Measurements from ENCODE around the gene FFAR1. TPM values are rescaled to one million over a fixed set of nuclear protein-coding genes. Genes with fewer than 3 reads are reported as not detected.
"Not testable (repeated sequence)": the region's sequence is repeated elsewhere in the genome, so short reads cannot be mapped to it uniquely, and the experiment has no call there.

Gene FFAR1
- total RNA-seq, 3 donors from 2014 or later: not detected

DNA sequence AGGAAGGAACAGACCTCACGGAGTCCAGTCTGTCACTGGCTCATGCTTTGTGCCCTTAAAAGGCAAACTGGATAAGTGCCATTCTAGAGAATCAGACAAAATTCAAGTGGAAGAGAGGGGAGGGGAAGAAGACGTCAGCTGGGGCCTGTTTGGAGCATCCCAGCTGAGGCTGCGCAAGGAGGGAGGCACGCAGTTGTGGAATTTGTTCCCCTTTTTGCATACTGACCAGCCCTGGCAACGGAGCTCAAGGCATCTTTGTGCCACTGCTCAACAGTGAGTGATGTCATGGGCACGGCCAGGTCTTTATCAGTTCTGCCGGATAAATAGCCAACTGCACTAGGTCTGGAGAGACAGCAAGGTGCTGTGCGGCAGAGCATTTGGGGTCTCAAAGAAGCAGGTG, 23.0 kb downstream of the FFAR1 start, which contains the start of gene GPR42:
Gene GPR42, plus strand, starts transcription at position 347 of the 400 bp plus-strand sequence. CDS start 292 bp downstream, outside the sequence.
- peaks cover 5% of the 10 kb centered on the region for H3K4me1 Mint-ChIP-seq (ENCODE audit: low read depth)
- H3K9me3 Mint-ChIP-seq: no peaks in the 10 kb centered on the region
- no peak within 1 kb of the TSS for H3K4me3 Mint-ChIP-seq
- no peaks in the 10 kb centered on the region for H3K36me3 Mint-ChIP-seq (ENCODE audit: insufficient read depth)
- no peak for DNase-seq
- peaks cover 7% of the 10 kb centered on the region for H3K27me3 Mint-ChIP-seq (ENCODE audit: low read depth)
- ATAC-seq: no peak

DNA sequence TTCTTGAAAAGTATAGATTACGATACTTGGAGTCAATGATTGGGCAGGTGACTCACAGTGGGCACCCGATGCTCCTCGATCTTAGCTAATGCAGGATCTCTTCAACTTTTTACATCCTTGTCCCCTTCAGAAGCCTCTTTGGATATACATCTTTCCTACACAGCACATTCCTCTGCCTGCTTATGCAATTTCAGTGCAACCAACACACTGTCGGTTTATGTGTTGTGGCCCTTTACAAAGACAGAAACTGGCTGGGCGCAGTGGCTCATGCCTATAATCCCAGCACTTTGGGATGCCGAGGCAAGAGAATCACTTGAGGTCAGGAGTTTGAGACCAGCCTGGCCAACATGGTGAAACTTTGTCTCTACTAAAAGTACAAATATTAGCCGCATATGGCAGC, 25.8 kb downstream of the FFAR1 start:
- Mint-ChIP-seq H3K4me1 (ENCODE audit: low read depth) (peaks cover 8% of the 10 kb centered on the region), H3K4me3 (no peak overlapping the region), H3K9me3 (peaks cover 3% of the 10 kb centered on the region), H3K27me3 (ENCODE audit: low read depth) (peaks cover 9% of the 10 kb centered on the region), H3K36me3 (ENCODE audit: insufficient read depth) (no peaks in the 10 kb centered on the region)
- DNase-seq (no peak), ATAC-seq (no peak)

DNA sequence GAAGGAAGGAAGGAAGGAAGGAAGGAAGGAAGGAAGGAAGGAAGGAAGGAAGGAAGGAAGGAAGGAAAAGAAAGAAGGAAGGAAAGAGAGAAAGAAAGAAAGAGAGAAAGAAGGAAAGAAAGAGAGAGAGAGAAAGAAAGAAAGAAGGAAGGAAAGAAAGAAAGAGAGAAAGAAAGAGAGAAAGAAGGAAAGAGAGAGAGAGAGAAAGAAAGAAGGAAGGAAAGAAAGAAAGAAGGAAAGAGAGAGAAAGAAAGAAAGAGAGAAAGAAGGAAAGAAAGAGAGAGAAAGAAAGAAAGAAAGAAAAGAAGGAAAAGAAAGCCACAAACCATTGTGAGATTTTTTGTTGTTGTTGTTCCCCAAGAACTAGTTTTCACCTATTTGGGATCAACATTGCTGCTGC, 26.3 kb downstream of the FFAR1 start:
- not testable (repeated sequence) for DNase-seq; H3K27me3 Mint-ChIP-seq (ENCODE audit: low read depth); H3K4me3 Mint-ChIP-seq

DNA sequence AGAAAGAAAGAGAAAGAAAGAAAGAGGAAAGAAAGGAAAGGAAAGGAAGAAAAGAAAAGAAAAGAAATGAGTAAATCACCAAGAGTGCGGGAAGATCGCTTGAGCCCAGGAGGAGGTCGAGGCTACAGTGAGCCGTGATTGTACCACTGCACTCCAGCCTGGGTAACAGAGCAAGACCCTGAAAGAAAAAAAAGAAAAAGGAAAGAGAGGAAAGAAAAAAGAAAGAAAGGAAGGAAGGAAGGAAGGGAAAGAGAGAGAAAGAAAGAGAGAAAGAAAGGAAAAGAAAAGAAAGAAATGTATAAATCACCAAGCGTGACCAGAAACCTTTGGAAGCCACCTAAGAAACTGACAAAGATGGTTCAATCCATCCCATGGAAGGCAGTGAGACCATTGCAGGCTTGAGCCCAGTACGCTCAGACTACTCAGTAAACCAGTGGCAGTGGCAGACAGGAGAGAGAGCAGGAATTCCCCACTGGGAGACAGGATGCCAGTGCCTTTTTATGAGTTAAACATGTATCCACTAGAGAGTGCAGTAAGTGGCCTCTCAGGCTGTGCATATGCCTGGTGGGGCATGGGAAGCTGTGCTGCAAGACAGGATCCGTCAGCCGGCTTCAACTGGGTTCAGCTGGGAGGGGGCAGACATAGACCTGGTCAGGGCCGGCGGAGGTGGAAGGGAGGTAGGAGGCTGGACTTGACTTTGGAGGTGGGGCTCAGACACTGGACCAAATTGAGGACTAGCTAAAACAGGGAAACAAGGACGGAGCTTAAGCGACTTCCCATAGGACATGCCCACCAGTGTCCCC, 28.0 kb downstream of the FFAR1 start:
- Mint-ChIP-seq H3K36me3 (ENCODE audit: insufficient read depth) (no peaks in the 10 kb centered on the region), H3K9me3 (peaks cover 6% of the 10 kb centered on the region), H3K4me1 (ENCODE audit: low read depth) (peaks cover 8% of the 10 kb centered on the region), H3K4me3 (no peak overlapping the region), H3K27me3 (ENCODE audit: low read depth) (peaks cover 8% of the 10 kb centered on the region)
- no peak for DNase-seq
- no peak for ATAC-seq

More for the DNA sequence above, 26.3 kb downstream of the FFAR1 start:
- ATAC-seq; H3K4me1 Mint-ChIP-seq (ENCODE audit: low read depth); H3K36me3 Mint-ChIP-seq (ENCODE audit: insufficient read depth); H3K9me3 Mint-ChIP-seq: not testable (repeated sequence)

DNA sequence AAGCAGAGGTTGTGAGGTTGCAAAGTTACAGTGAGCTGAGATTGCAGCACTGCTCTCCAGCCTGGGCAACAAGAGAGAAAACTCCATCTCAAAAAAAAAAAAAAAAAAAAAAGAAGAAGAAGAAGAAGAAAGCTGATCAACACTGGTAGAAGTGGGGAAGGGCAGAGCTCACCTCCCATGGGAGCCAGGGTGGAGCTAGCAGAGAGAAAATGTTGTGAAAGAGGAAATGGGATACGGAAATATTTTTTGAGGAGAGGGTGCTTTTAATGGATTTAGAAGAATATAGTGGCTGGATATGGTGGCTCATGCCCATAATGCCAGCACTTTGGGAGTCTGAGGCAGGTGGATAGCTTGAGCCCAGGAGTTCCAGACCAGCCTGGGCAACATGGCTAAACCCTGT, 30.0 kb downstream of the FFAR1 start:
- Mint-ChIP-seq H3K4me1 (ENCODE audit: low read depth) (peaks cover 8% of the 10 kb centered on the region), H3K36me3 (ENCODE audit: insufficient read depth) (no peaks in the 10 kb centered on the region), H3K27me3 (ENCODE audit: low read depth) (peaks cover 11% of the 10 kb centered on the region), H3K9me3 (peaks cover 6% of the 10 kb centered on the region), H3K4me3 (no peak overlapping the region)
- no peak for DNase-seq
- ATAC-seq: no peak

DNA sequence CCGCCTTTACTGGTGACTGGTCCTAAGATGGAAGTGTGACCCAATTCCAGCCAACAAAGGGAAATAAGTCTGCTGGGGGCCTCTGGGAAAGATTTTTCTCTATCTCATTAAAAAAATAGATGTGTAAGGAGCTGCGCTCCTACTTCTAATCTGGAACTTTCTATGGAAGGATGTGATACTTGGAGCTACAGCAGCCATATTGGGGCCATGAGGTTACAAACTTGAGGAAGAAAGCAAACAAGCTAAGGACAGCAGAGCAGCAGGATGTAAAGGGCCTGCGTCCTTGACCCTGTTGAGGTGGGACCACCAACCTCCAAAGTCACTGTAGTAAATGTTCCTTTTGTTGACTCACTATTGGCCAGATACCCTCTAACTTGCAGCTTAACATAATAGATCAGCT, 30.7 kb downstream of the FFAR1 start:
- Mint-ChIP-seq H3K4me3 (no peak overlapping the region), H3K9me3 (peaks cover 6% of the 10 kb centered on the region), H3K27me3 (ENCODE audit: low read depth) (peaks cover 15% of the 10 kb centered on the region), H3K36me3 (ENCODE audit: insufficient read depth) (no peaks in the 10 kb centered on the region), H3K4me1 (ENCODE audit: low read depth) (peaks cover 8% of the 10 kb centered on the region)
- ATAC-seq: no peak
- DNase-seq: no peak

DNA sequence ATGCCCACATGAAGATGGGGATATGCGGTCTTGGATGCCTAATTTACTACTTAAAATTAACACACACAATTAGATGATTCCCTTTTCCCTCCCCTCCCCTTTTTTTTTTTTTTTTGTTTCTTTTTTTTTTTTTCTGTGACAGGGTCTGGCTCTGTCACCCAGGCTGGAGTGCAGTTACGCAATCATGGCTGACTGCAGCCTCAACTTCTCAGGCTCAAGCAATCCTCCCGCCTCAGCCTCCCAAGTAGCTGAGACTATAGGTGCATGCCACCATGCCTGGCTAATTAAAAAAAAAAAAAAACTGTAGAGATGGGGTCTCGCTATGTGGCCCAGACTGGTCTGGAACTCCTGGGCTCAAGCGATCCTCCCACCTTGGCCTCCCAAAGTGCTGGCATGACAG, 31.8 kb downstream of the FFAR1 start:
- H3K36me3 Mint-ChIP-seq (ENCODE audit: insufficient read depth); H3K9me3 Mint-ChIP-seq; ATAC-seq; H3K4me1 Mint-ChIP-seq (ENCODE audit: low read depth); DNase-seq; H3K4me3 Mint-ChIP-seq: not testable (repeated sequence)
- H3K27me3 Mint-ChIP-seq (ENCODE audit: low read depth): peaks cover 17% of the 10 kb centered on the region

DNA sequence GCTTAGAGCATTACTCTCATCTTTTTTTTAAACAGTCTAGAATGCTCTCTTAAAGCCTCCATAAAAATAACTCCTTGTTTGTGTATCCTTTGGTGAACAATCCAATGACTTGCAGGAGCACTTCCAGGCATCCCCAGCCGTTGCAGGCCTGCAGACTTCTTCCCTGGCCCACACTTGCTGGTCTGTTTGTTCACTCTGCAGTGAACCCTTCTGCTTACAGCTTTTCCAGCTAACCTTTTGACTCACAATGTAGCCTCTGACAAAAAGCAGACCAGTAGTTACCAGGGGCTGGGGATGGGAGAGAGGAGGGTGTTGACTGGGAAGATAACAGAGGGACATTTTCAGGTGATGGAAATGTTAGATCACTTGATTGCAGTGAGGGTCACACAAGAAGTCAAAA, 32.3 kb downstream of the FFAR1 start:
- H3K27me3 Mint-ChIP-seq (ENCODE audit: low read depth): peaks cover 17% of the 10 kb centered on the region
- no peak overlapping the region for H3K4me3 Mint-ChIP-seq
- ATAC-seq (no peak), DNase-seq (no peak)
- peaks cover 6% of the 10 kb centered on the region for H3K4me1 Mint-ChIP-seq (ENCODE audit: low read depth)
- peaks cover 6% of the 10 kb centered on the region for H3K9me3 Mint-ChIP-seq
- no peaks in the 10 kb centered on the region for H3K36me3 Mint-ChIP-seq (ENCODE audit: insufficient read depth)

DNA sequence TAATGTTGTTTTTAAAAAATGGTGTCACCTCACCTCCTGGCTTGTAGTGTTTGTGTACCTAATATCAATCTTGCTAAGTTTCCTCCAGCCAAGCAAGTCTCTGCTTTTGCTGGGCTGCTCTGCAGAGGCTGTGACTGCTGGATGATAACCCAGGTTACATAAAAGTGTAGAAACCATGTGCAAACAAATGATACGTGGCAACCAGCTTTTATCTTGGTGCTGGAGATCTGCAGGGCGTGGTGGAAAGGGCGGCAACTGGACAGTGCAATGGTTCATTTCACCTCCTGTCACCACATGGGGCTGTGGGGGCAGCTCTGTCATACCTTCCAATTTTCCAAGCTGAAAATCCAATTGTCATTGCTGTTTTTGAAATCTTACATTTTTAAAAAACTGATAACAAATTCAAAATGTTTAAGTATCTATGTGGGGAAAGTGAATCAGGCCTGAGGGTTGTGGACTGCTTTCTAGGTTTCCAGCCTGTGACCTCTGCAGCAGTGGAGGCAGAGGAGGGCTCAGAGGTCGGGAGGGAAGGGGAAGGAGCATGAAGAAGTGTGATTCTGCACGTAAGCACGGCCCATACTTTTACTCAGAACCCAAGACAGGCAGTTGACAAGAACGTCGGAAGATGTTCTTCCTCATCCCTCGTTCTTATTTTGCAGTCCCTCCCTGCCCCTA, 32.9 kb downstream of the FFAR1 start:
- no peak for DNase-seq
- H3K9me3 Mint-ChIP-seq: peaks cover 6% of the 10 kb centered on the region

DNA sequence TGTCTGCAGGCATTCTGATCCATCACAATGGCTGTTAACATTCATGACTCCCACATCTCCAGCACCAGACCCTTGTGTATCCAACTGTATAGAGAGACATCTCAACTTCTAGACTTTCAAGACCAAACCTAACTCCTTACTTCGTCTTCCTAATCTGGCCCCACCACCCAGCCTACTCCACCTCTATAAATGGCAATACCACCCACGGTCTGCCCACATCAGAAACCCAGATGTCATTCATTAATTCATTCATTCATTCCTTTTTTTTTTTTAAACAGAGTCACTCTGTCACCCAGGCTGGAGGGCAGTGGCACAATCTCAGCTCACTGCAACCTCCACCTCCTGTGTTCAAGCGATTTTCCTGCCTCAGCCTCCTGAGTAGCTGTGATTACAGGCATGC, 33.6 kb downstream of the FFAR1 start:
- no peak for ATAC-seq
- Mint-ChIP-seq H3K4me1 (ENCODE audit: low read depth) (peaks cover 4% of the 10 kb centered on the region), H3K4me3 (no peak overlapping the region), H3K9me3 (peaks cover 7% of the 10 kb centered on the region), H3K36me3 (ENCODE audit: insufficient read depth) (no peaks in the 10 kb centered on the region), H3K27me3 (ENCODE audit: low read depth) (peaks cover 14% of the 10 kb centered on the region)
- DNase-seq: no peak

More for the DNA sequence above, 32.9 kb downstream of the FFAR1 start:
- Mint-ChIP-seq H3K4me1 (ENCODE audit: low read depth) (peaks cover 4% of the 10 kb centered on the region), H3K36me3 (ENCODE audit: insufficient read depth) (no peaks in the 10 kb centered on the region), H3K27me3 (ENCODE audit: low read depth) (peaks cover 14% of the 10 kb centered on the region), H3K4me3 (no peak overlapping the region)
- ATAC-seq: no peak

DNA sequence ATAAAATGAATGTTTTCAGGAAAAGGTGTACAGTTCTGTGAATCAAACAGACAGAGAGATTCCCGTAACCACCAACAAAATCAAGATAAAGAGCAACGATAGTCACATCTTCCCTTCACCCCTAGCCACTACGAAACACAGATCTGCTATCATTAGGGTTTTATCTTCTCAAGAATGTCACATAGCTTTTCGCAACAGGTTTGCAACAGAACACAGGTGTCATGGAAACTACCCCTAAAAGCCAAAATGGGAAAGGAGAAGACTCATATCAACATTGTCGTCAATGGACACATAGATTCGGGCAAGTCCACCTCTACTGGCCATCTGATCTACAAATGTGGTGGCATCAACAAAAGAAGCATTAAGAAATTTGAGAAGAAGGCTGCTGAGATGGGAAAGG, 34.2 kb downstream of the FFAR1 start:
- Mint-ChIP-seq H3K9me3 (peaks cover 13% of the 10 kb centered on the region), H3K27me3 (ENCODE audit: low read depth) (peaks cover 14% of the 10 kb centered on the region), H3K4me3 (no peak overlapping the region), H3K4me1 (ENCODE audit: low read depth) (peaks cover 3% of the 10 kb centered on the region), H3K36me3 (ENCODE audit: insufficient read depth) (no peaks in the 10 kb centered on the region)
- DNase-seq: no peak
- ATAC-seq: no peak

DNA sequence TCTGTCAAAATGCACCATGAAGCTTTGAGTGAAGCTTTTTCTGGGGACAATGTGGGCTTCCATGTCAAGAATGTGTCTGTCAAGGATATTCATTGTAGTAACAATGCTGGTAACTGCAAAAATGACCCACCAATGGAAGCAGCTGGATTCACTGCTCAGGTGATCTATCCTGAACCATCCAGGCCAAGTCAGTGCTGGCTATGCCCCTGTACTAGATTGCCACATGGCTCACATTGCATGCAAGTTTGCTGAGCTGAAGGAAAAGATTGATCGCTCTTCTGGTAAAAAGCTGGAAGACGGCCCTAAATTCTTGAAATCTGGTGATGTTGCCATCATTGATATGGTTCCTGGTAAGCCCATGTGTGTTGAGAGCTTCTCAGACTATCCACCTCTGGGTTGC, 35.8 kb downstream of the FFAR1 start:
- H3K4me3 Mint-ChIP-seq: no peak overlapping the region
- H3K27me3 Mint-ChIP-seq (ENCODE audit: low read depth): peaks cover 10% of the 10 kb centered on the region
- no peaks in the 10 kb centered on the region for H3K4me1 Mint-ChIP-seq (ENCODE audit: low read depth)
- ATAC-seq (no peak), DNase-seq (no peak)
- no peaks in the 10 kb centered on the region for H3K36me3 Mint-ChIP-seq (ENCODE audit: insufficient read depth)
- H3K9me3 Mint-ChIP-seq: peaks cover 9% of the 10 kb centered on the region

DNA sequence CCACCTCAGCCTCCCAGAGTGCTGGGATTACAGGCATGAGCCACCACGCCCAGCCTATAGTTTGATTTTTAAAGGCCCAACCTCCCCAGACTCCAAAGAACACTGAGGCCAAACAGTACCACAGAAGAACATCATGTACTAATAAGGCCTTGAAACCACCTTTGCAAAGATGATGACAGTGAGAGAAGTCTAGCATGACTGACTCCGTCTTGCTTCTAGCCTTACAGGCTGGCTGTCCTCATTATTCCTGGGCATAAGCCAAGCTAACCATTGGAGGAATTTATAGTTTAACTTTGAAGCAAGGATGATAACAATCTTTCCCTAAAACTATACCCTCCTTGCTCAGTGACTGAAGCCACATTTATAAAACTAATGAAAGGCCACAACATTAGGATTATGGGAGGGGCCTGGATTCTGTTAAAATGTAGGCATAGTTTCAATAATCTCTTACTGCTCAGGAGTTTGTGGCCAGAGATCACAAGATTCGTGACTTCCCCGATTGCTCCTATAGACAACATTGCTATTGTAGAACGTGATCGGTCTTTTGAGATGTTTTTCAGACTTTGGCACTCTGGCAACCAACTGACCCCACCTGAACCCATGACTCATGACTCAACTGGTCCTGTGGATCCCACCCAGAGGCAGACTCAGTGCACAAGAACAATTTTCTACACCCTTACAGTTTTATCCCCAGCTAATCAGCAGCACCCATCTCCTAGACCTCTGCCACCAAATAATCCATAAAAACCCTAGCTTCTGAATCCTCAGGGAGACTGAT, 40.8 kb downstream of the FFAR1 start:
- Mint-ChIP-seq H3K4me1 (ENCODE audit: low read depth) (no peaks in the 10 kb centered on the region), H3K9me3 (peaks cover 7% of the 10 kb centered on the region), H3K36me3 (ENCODE audit: insufficient read depth) (no peaks in the 10 kb centered on the region), H3K27me3 (ENCODE audit: low read depth) (peaks cover 5% of the 10 kb centered on the region), H3K4me3 (no peak overlapping the region)
- DNase-seq (no peak), ATAC-seq (no peak)

DNA sequence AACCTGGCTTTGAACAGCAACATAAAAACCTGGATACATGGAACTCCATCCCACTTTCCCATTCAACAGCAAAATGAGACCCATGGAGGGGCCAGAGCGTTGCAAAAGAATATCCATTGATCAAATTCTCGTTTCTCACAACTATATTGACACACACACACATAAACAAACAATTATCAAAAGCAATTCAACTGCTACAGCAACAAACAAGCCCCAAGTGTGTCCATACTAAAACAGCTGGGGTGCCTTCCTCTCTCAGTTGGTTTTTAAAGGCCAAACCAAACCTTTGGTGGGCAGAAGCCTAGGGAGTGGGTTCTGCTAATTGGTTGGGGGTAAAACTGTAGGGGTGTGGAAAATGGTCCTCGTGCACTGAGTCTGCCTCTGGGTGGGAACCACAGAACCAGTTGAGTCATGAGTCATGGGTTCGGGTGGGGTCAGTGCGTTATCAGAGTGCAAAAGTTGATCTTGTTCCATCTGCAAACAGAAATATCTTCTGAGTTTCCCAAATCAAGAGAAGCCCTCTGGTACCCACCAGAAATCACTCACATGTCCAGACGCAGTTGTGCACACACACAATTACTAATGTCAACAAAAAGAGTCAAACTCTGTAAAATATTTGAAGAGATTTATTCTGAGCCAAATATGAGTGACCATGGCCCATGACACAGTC, 41.6 kb downstream of the FFAR1 start:
- ATAC-seq: no peak
- no peaks in the 10 kb centered on the region for H3K36me3 Mint-ChIP-seq (ENCODE audit: insufficient read depth)
- no peak for DNase-seq
- peaks cover 3% of the 10 kb centered on the region for H3K27me3 Mint-ChIP-seq (ENCODE audit: low read depth)
- no peaks in the 10 kb centered on the region for H3K4me1 Mint-ChIP-seq (ENCODE audit: low read depth)
- peaks cover 7% of the 10 kb centered on the region for H3K9me3 Mint-ChIP-seq
- H3K4me3 Mint-ChIP-seq: no peak overlapping the region

All from activated T-cell treated with anti-CD3 and anti-CD28 coated beads, Interleukin-2, amount 50 U/mL, for 4 hours (primary cell).